Femur (tissue), 1 donor: Measurements from ENCODE around the gene MRPS25.
"Not testable (repeated sequence)": the region's sequence is repeated elsewhere in the genome, so short reads cannot be mapped to it uniquely, and the experiment has no call there.

Experiments
- DNase-seq: peaks from one replicate; pipeline ENCODE4 v3.0.0-alpha.2; 2017

MRPS25 gene

GRCh38 chr3:15042936-15043335 lies 22.2 kb downstream of the MRPS25 start:
- DNase-seq = no peak

GRCh38 chr3:15041950-15042349 lies 23.2 kb downstream of the MRPS25 start:
- DNase-seq = no peak

GRCh38 chr3:15040844-15041243 lies 24.3 kb downstream of the MRPS25 start:
- no peak for DNase-seq

GRCh38 chr3:15038306-15038705 lies 26.8 kb downstream of the MRPS25 start:
- no peak for DNase-seq

GRCh38 chr3:15033103-15033502 lies 32.0 kb downstream of the MRPS25 start:
- no peak for DNase-seq

GRCh38 chr3:15032650-15033049 lies 32.5 kb downstream of the MRPS25 start:
- DNase-seq = no peak

DNA sequence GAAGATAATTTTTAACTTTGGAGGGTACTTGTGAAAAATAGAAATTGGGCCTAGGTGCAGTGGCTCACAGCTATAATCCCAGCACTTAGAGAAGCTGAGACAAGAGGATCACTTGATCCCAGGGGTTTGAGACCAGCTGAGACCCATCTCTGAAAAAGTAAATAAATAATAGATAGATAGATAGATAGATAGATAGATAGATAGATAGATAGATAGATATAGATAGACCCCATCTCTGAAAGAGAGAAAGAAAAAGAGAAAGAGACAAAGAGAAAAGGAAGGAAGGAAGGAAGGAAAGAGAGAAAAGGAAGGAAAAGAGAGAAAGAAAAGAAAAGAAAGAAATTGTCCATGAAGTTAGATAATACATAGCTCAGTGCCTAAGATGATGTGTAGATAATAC lies 35.5 kb downstream of the MRPS25 start:
- no peak for DNase-seq

DNA sequence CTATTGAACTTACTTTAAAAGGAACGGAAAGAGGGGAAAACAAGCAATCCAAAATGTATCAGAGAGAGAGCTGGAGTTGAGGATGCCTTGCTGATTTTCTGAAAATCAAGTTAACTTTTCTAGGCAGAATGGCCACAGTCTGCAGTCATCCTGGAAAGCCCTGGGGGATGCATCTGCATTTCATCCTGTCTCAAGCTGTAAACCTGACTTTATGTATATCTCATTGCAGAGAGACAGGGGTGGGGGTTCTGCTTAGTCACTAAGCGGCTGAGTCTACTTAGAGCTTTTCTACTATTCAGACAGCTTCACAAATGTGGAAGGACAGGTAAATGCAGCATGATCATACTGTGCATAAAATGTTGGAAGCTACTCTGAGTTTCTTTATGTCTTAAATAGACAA lies 41.4 kb downstream of the MRPS25 start:
- no peak for DNase-seq

DNA sequence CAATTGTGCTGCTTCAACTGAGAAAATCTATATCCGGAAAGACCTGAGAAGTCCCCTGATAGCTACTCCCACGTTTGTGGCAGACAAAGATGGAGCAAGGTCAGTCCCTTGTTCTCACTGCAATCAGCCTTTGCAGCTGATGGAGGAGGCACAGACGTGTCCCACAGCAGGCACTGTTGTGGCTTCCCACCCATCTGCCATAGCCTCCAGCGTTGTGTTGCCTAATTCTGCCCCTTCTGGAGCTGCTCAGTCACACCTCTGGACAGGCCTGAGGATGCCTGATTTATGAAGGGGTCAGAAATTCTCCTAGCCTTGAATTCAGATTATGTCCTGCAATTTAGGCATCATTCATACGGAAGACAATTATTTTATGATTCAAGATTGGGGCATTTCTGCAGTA lies 41.9 kb downstream of the MRPS25 start:
- DNase-seq = no peak

DNA sequence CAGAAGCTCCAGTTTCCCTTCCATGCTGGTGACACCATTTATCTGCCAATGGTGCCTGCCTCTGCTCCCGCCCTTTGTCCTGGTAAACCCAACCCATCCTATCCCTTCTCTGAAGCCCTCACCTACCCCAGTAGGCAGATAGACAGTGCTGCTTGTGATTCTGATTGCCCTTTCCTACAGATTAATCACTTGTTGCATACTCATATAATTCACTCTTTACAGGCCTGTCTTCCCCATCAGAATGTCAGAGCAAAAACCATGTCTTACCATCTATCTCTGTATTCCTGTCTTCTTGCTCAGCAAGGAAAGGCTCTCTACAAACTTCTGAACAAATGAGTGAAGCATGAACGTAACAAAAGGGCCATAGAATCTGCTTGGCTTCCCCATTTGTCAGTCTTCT lies 47.9 kb downstream of the MRPS25 start:
- no peak for DNase-seq

DNA sequence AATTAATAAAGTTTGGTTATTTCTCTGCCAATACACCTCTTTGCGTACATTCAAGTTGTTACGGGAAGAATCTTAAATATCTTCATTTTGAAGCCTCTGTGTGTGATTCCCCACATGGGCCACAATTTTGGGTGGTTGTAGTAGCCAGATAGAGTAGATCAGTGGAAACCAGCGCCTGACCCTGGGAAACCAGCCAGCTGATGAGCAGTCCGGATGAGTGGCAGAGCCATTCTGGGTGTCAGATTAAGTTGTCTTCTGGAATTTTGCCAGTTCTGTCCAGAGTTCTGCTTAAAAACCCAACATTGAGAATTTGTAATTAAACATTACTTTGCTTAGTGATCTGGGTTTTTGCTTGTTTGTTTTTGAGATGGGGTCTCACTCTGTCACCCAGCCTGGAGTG lies 49.7 kb downstream of the MRPS25 start:
- DNase-seq = no peak

DNA sequence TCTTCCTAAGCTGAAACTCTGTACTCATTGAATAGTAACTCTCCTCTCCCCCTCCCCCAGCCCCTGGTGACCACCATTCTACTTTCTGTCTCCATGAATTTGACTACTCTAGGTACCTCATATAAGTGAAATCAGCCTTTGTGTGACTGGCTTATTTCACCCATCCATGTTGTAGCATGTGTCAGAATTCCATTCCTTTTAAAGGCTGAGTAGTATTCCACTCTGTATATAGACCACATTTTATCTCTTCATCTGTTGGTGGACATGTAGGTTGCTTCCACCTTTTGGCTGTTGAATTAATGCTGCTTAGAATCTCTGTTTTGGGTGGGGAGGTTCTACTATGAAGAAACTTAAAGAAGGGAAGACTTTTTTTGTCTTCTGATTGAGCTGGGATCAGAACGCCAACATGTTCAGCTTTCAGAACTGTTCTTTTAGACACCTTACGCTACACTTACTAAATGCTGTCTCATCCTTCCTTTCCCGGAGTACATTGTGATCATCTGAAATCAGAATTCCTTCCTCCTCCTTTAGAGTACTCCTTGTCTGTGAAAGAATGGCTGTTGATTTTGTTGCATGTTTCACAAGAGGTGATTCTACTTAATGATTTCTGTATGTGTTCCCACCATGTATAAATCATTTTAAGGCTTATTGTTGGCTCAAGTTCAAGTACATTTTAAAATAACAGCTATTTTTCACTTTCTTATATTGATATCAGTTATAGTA lies 50.3 kb downstream of the MRPS25 start:
- DNase-seq = no peak

DNA sequence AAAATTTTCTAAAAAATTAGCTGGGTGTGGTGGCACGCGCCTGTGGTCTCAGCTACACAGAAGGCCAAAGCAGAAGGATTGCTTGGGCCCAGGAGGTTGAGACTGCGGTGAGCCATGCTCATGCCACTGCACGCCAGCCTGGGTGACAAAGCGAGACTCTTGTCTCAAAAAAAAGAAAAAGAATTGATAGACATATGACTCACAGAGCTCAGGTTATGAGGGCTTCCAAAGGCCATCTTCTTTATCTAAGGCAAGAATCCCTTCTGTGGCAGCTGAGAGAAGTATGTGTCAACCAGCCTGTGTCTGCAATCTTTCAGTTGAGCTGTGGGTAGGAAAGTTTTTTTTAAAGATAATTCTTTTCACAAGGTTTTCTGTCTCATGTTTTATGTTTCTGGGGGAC lies 53.9 kb downstream of the MRPS25 start:
- DNase-seq = no peak

DNA sequence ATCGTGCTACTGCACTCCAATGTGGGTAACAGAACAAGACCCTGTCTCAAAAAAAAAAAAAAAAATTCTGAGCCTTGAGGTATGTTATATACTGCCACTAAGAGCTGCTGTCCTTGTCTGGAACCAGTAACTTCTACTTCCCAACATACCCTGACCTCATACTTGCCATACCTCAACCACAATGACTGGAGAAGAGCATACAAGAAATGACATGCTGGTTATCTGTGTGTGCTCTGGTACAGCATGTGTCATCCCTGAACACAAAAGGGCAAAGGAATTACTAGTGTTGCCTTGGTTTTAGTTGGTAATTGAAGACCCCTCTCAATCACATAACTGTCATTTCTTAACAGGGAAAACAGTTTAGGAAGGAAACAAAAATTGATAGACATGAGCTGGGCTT lies 54.5 kb downstream of the MRPS25 start:
- DNase-seq = no peak

DNA sequence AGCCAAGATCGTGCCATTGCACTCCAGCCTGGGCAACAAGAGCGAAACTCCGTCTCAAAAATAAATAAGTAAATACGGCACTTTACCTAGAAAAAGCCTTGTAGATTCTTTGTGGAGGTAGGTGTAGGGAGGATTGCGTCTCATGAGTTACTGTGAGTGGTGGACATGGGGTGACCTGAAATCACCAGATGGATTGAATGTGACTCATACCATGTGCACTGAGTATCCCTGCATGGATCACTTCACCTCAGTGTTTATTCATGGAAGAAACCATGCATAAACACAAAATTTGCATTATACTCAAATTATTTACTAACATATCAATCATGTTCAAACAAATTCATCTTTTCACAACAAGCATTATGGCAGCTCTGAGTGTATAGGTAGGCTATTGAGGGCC lies 55.9 kb downstream of the MRPS25 start:
- DNase-seq = no peak

- no peak for DNase-seq
Observed at GRCh38 chr3:15007681-15008141, 57.4 kb downstream of the MRPS25 start.

DNA sequence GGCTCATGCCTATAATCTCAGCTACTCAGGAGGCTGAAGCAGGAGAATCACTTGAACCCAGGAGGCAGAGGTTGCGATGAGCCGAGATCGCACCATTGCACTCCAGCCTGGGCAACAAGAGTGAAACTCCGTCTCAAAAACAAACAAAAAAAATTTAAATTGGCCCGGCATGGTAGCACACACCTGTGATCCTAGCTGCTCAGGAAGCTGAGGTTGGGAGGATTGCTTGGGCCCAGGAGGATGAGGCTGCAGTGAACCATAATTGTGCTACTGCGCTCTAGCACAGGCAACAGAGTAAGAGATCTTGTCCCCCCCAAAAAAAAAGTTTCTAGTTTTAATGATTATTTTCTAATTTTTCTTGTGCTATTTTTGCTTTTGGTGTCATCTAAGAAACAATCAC lies 65.9 kb downstream of the MRPS25 start:
- DNase-seq = not testable (repeated sequence)
